Measurements from ENCODE around the gene DAP.

DNA sequence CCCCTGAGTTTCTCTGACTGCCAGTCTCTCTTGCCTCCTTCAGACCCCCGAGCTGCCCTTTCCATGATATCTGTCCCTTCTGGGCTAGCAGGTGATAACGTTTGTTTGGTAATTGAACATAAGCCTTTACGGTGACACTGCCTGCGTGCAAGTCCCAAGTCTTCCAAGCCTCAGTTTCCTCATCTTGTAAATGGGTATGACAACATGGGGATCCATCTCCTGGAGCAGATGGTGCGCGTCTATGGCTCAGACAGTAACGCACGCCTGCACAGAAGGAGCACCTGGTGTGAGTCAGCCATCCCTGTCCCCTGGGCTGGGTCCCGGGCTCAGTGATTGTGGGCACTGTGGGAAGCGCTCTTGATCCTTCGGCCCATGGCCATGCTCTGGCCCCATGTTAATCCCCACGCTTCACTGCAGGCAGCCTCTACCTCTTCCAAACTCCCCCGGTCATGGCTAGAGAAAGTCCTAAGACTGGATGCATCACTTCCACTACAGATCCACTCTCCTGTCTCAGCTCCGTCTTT is 85.8 kb downstream of the DAP start:
- TF ChIP-seq POLR2A (IDR thresholded peaks at IDR 0.05), result no peak
- TF ChIP-seq, protein P1, sequence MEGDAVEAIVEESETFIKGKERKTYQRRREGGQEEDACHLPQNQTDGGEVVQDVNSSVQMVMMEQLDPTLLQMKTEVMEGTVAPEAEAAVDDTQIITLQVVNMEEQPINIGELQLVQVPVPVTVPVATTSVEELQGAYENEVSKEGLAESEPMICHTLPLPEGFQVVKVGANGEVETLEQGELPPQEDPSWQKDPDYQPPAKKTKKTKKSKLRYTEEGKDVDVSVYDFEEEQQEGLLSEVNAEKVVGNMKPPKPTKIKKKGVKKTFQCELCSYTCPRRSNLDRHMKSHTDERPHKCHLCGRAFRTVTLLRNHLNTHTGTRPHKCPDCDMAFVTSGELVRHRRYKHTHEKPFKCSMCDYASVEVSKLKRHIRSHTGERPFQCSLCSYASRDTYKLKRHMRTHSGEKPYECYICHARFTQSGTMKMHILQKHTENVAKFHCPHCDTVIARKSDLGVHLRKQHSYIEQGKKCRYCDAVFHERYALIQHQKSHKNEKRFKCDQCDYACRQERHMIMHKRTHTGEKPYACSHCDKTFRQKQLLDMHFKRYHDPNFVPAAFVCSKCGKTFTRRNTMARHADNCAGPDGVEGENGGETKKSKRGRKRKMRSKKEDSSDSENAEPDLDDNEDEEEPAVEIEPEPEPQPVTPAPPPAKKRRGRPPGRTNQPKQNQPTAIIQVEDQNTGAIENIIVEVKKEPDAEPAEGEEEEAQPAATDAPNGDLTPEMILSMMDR (IDR thresholded peaks at IDR 0.05), result no peak

Data from adrenal gland (tissue), 5 donors.